BJ (cell line): ENCODE results near the gene FZD7. TPM values are rescaled to one million over a fixed set of nuclear protein-coding genes. Genes with fewer than 3 reads are reported as not detected.

Source experiments
- CTCF ChIA-PET: fragments of 350-600 bp; formaldehyde crosslinking; extraction: SDS; loops from one replicate; lab custom pipeline; 2021; ENCODE audit warnings: antibody characterized with exemption, inconsistent platforms; lab: Yijun Ruan, JAX
- POLR2A ChIA-PET: fragments of 300-600 bp; sonication (Branson Sonifier 250); formaldehyde crosslinking; extraction: SDS; loops from one replicate; lab custom pipeline; 2021; ENCODE audit warnings: antibody characterized with exemption; lab: Charles Lee
- DNase-seq: peaks from one replicate; pipeline ENCODE4 v3.0.0-alpha.2; 2011; ENCODE audit warnings: low read depth
- H3K27me3 ChIP-seq: 2 replicates; pipeline ENCODE4 v1.6.0; 2011; ENCODE audit warnings: low read length; ENCODE audit not compliant: control insufficient read depth, insufficient read depth
- H3K36me3 ChIP-seq: 2 replicates; pipeline ENCODE4 v1.5.1; 2011; ENCODE audit warnings: low read length; ENCODE audit not compliant: control insufficient read depth, insufficient read depth
- H3K4me3 ChIP-seq: 2 replicates; pipeline ENCODE4 v1.5.1; 2011; ENCODE audit warnings: low read depth, mild to moderate bottlenecking, control low read depth, low read length
- CTCF ChIP-seq: IDR thresholded peaks from 2 replicates; pipeline ENCODE4 v1.5.1; 2011; ENCODE audit warnings: low read depth, mild to moderate bottlenecking, control low read depth, inconsistent platforms, low read length, moderate library complexity; ENCODE audit not compliant: insufficient read depth
- polyA plus RNA-seq: library from polyadenylated mRNA; depleted of rRNA; stranded (reverse); fragments of >200 nt; gene quantifications from 2 replicates; pipeline ENCODE4 v1.2.3, GENCODE V29; 2011; rRNA removed

Gene FZD7
- polyA plus RNA-seq, 1 experiment: 42.6 TPM

GRCh38 chr2:202084265-202084664 is 50.6 kb downstream of the FZD7 start:
- ChIA-PET CTCF (no interaction called here), POLR2A (no interaction called here)
- Histone ChIP-seq H3K4me3 (no peak overlapping the region), H3K27me3 (no peaks in the 10 kb centered on the region), H3K36me3 (no peaks in the 10 kb centered on the region)
- DNase-seq: no peak
- no peak for TF ChIP-seq CTCF

Other genes with a start within 250 kb of the FZD7 start
- gene CDK15, start 227.3 kb upstream of the FZD7 start, polyA plus RNA-seq: 8.2 and 11.4 TPM in 2 replicates
- 0.13 and 0.18 TPM in 2 replicates for gene KIAA2012, start 39.4 kb downstream of the FZD7 start, polyA plus RNA-seq
- gene SUMO1, start 204.7 kb downstream of the FZD7 start, polyA plus RNA-seq: 48.0 and 103 TPM in 2 replicates
- gene NOP58, start 231.9 kb downstream of the FZD7 start, polyA plus RNA-seq: 22.3 and 36.1 TPM in 2 replicates